ENCODE results near the gene IL25. TPM values are rescaled to one million over a fixed set of nuclear protein-coding genes. Genes with fewer than 3 reads are reported as not detected.
"Not testable (repeated sequence)": the region's sequence is repeated elsewhere in the genome, so short reads cannot be mapped to it uniquely, and the experiment has no call there.

The IL25 gene
- total RNA-seq, 1 experiment from 2014 or later, result not detected

- DNase-seq (ENCODE audit: low spot score), result no peak
Measured at GRCh38 chr14:23409475-23409874, 36.9 kb downstream of the IL25 start.

DNA sequence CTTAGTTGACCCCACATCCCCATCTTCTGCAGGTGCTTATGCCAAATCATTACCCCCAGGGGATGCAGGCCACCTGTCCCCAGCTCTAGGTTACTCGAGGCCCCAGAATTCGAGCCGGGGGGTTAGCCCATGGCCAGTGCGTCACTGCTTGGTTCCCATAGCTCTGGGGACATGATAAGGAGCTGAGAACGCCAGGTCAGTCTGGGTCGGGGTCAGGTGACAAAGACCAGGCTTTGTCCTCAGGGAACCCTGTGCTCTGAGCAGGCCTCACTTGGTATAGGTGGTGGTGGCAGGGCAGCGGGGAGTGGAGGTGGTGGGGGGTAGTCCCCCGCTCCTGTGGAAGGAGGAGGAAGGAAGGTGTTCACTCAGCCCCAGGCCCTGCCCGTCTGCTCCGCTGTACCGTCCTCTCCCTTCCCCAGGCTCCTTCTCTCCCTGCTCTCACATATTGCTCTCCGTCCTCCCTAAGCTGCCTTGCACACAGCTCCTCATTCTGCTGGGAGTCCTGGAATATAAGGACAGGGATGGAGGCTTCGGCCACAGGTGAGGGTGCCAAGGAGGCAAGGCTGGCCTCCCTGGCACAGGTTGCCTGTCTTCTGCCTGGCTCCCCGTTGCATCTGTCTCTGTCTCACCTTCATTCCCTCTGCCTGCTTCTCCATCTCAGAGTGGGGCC lies 37.5 kb downstream of the IL25 start:
- no peak for DNase-seq (ENCODE audit: low spot score)

GRCh38 chr14:23411563-23412525 lies 39.2 kb downstream of the IL25 start:
- no peak for DNase-seq (ENCODE audit: low spot score)

DNA sequence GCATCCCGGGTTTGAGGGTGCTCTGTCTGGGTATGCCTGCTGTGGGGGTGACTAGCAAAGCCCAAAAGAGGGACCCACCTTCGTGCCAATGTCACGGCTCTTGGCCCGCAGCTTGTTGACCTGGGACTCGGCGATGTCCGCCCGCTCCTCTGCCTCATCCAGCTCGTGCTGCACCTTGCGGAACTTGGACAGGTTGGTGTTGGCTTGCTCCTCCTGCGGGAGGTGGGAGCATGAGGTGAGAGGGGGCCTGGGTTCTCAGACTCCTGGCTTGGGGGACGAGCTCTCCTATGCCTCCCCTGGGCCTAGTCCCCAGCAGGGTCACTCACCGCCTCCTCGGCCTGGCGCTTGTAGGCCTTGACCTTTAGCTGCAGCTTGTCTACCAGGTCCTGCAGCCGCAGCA lies 41.1 kb downstream of the IL25 start:
- DNase-seq (ENCODE audit: low spot score), result no peak

- no peak for DNase-seq (ENCODE audit: low spot score)
Measured at GRCh38 chr14:23414254-23414653, 41.6 kb downstream of the IL25 start.

- DNase-seq (ENCODE audit: low spot score), result no peak
Measured at GRCh38 chr14:23414906-23415820, 42.6 kb downstream of the IL25 start.

DNA sequence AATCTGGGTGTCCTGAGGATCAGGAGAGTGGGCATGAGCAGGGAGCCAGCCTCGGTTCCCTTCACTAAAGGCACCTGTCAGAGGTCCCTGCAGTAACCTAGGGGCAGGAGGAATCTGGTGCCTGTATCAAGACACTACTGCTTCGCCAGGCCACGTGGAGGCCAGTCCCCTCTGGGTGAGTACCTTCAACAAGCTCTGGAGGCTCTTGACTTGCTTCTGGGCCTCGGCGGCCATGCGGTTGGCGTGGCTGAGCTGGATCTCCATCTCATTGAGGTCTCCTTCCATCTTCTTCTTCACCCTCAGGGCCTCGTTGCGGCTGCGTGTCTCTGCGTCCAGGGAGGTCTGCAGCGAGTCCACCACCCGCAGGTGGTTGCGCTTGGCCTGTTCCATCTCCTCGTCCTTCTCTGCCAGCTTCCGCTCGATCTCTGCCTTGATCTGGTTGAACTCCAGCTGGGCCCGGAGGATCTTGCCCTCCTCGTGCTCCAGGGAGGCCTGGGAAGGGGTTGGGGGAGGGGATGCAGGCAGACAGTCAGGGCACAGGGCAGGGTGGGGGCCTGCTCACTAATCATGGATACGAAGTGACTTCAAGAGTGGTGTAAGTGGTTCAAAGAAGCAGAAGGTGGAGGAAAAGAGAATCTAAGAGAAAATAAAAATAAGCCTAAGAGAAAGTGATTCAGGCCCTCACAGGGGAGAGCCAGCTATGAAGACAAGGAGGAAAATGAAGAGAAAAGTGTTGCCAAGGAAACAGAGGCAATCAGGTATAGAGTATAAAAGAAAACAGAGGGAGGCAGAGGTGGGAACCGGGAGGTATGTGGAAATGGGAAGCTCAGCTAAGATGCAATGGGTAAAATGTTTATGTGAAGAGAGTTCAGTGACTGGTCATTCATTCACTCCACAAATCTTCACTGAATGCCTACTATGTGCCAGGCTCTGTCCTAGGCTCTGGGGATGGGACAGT lies 43.5 kb downstream of the IL25 start:
- no peak for DNase-seq (ENCODE audit: low spot score)

- DNase-seq (ENCODE audit: low spot score), result no peak
Measured at GRCh38 chr14:23416801-23417200, 44.2 kb downstream of the IL25 start.

DNA sequence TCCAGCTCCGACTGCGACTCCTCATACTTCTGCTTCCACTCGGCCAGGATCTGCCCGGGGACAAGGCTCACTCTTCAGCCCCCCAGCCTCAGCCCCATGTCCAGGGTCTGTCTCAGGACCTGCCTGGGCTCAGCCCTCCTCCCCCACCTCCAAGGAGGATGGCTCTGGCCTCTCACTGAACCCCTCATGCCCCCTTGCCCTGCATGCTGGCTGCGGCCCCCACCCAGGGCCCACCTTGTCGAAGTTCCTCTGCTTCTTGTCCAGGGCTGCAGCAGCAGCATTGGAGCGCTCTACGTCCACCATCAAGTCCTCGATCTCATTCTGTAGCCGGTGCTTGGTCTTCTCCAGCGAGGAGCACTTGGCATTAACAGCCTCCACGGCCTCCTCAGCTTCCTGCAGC lies 44.7 kb downstream of the IL25 start:
- DNase-seq (ENCODE audit: low spot score), result not testable (repeated sequence)

- DNase-seq (ENCODE audit: low spot score), result no peak
Measured at GRCh38 chr14:23418021-23418420, 45.4 kb downstream of the IL25 start.

DNA sequence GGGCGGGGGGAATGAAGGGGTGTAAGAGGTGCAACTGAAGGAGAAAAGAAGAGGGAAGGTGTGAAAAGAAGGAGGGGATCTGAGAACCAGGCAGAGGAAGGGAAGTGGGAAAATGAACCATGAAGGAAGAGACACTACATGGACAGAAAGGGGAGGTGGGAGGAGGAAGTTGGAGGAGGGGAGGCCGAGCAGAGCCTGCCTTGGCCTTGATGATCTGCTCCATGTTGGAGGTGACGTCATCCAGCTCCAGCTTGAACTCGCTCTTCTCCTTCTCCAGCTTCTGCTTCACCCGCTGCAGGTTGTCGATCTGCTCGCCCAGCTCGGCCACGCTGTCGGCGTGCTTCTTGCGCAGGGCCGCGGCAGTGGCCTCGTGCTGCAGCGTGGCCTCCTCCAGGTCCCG lies 47.0 kb downstream of the IL25 start:
- not testable (repeated sequence) for DNase-seq (ENCODE audit: low spot score)

DNA sequence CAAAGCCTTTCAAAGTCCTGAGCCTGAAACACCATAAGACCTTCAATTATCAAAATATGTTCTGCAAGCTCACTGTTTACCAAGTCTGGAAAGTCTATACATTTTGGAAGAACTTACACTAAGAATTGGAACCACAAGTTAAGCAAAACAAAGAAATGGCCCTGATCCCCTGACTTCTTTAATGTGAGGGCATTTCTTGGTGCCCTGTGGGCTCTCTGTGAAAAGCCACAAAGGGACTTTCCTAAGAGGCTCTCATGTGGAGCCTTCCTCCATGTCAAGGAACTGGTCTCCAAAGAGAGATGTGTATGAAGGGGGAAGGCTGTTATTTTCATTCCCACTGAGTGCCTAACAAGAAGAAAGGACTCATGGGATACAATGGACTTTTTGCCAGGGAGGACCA lies 49.0 kb downstream of the IL25 start:
- no peak for DNase-seq (ENCODE audit: low spot score)

- no peak for DNase-seq (ENCODE audit: low spot score)
Measured at GRCh38 chr14:23423657-23424056, 51.0 kb downstream of the IL25 start.

DNA sequence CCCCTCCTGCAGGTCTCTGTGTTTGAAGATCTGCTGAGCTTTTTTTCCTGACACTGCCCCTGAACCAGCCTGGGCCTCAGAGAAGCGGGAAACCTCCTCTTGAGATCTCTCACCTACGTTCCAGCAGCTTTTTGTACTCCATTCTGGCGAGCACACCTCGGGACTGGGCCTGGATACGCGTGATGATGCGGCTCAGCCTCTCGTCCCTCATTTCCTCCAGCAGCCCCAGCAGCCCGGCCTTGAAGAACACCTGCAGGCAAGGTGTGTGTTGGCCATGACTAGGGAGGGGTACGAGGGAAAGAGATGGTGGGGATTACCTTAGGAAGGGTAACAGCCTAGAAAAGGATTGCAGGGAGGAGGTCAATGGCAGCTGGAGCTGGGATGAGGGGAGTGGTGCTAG lies 52.6 kb downstream of the IL25 start:
- no peak for DNase-seq (ENCODE audit: low spot score)

GRCh38 chr14:23425798-23426197 lies 53.2 kb downstream of the IL25 start:
- not testable (repeated sequence) for DNase-seq (ENCODE audit: low spot score)

Other genes with a start within 250 kb of the IL25 start
- 5.2 and 5.6 TPM in 2 replicates for gene SLC7A8, start 189.1 kb upstream of the IL25 start, total RNA-seq (2014; rRNA removed; shearing (Covaris generic))
- gene RNF212B, start 134.9 kb upstream of the IL25 start, total RNA-seq (2014; rRNA removed; shearing (Covaris generic)), result not detected in 2 replicates
- 9.8 and 11.4 TPM in 2 replicates for gene HOMEZ, start 86.7 kb upstream of the IL25 start, total RNA-seq (2014; rRNA removed; shearing (Covaris generic))
- gene PPP1R3E, start 70.0 kb upstream of the IL25 start, total RNA-seq (2014; rRNA removed; shearing (Covaris generic)), result 2.8 and 4.6 TPM in 2 replicates
- gene BCL2L2, start 66.0 kb upstream of the IL25 start, total RNA-seq (2014; rRNA removed; shearing (Covaris generic)), result 9.7 and 14.5 TPM in 2 replicates
- gene PABPN1, start 51.4 kb upstream of the IL25 start, total RNA-seq (2014; rRNA removed; shearing (Covaris generic)), result 101 and 109 TPM in 2 replicates
- 4.6 and 5.3 TPM in 2 replicates for gene SLC22A17, start 19.9 kb upstream of the IL25 start, total RNA-seq (2014; rRNA removed; shearing (Covaris generic))
- not detected in 2 replicates for gene EFS, start 7.6 kb upstream of the IL25 start, total RNA-seq (2014; rRNA removed; shearing (Covaris generic))
- not detected in 2 replicates for gene CMTM5, start 4.2 kb downstream of the IL25 start, total RNA-seq (2014; rRNA removed; shearing (Covaris generic))
- not detected in 2 replicates for gene MYH6, start 35.5 kb downstream of the IL25 start, total RNA-seq (2014; rRNA removed; shearing (Covaris generic))
- gene MYH7, start 62.9 kb downstream of the IL25 start, total RNA-seq (2014; rRNA removed; shearing (Covaris generic)), result not detected in 2 replicates
- gene NGDN, start 96.9 kb downstream of the IL25 start, total RNA-seq (2014; rRNA removed; shearing (Covaris generic)), result 65.3 and 80.2 TPM in 2 replicates
- 0.02 and 0.10 TPM in 2 replicates for gene ZFHX2, start 179.0 kb downstream of the IL25 start, total RNA-seq (2014; rRNA removed; shearing (Covaris generic))
- 4.0 and 11.8 TPM in 2 replicates for gene THTPA, start 183.5 kb downstream of the IL25 start, total RNA-seq (2014; rRNA removed; shearing (Covaris generic))
- 0.06 and 0.43 TPM in 2 replicates for gene AP1G2, start 195.0 kb downstream of the IL25 start, total RNA-seq (2014; rRNA removed; shearing (Covaris generic))
- not detected in 2 replicates for gene JPH4, start 206.0 kb downstream of the IL25 start, total RNA-seq (2014; rRNA removed; shearing (Covaris generic))

Measured in H4 (cell line).